HCT116 (cell line): ENCODE results near the gene GNG4. TPM values are rescaled to one million over a fixed set of nuclear protein-coding genes. Genes with fewer than 3 reads are reported as not detected.

Source experiments
- ATAC-seq: fragments of 200-7000 bp; cut with Tn5 transposase; 2 replicates; pipeline ENCODE4 v1.9.1; 2020; ENCODE audit warnings: mild to moderate bottlenecking, moderate library complexity
- BruUV-seq: library from RNA; stranded (reverse); fragments of 400-500 nt; replicated peaks from 2 replicates; lab custom pipeline; 2021; lab: Mats Ljungman, UMichigan
- CTCF ChIA-PET: fragments of 300-600 bp; sonication (Branson Sonifier 250); formaldehyde crosslinking; loops from one replicate; lab custom pipeline; 2021; ENCODE audit warnings: antibody characterized with exemption; lab: Charles Lee
- POLR2A ChIA-PET: fragments of 300-600, 350-600 bp; sonication (Branson Sonifier 250); formaldehyde crosslinking; loops from one replicate; lab custom pipeline; 2021; ENCODE audit warnings: antibody characterized with exemption; lab: Charles Lee
- RAD21 ChIA-PET, 2 experiments: fragments of 300-600 bp; sonication (Branson Sonifier 250); formaldehyde crosslinking; loops; one replicate each; lab custom pipeline; 2023; ENCODE audit warnings: low total read pairs in 2 of 2; ENCODE audit not compliant: uncharacterized antibody in 2 of 2, unreplicated experiment in 2 of 2, low non-redundant PET in 1 of 2; lab: Charles Lee
- DNase-seq: peaks from one replicate; pipeline ENCODE4 v3.0.0-alpha.2; 2010; ENCODE audit warnings: low read depth, low spot score
- H2AFZ ChIP-seq: fragments of 200-600 bp; shearing (Covaris generic), sonication (generic); 2 replicates; pipeline ENCODE4 v1.6.1; 2017; ENCODE audit warnings: low read depth, mixed run types, mixed read lengths, antibody characterized with exemption, low read length; ENCODE audit not compliant: poor library complexity, severe bottlenecking
- H3K27ac ChIP-seq: 2 replicates; pipeline ENCODE4 v1.5.1; 2012; ENCODE audit warnings: low read depth, low read length
- H3K27me3 ChIP-seq: fragments of 200-600 bp; sonication (generic); 2 replicates; pipeline ENCODE4 v1.6.1; 2016; ENCODE audit warnings: mixed run types, low read length, mixed read lengths; ENCODE audit not compliant: insufficient read depth
- H3K36me3 ChIP-seq, 2 experiments: fragments of 200-500 bp in 1 of 2; fragments of 200-600 bp in 1 of 2; sonication (Bioruptor generic) in 1 of 2; sonication (generic) in 1 of 2; 2 replicates each; pipeline versions ENCODE4 v1.5.1 to v1.6.1; 2014 to 2016; ENCODE audit warnings: low read length in 2 of 2, inconsistent platforms in 1 of 2, mixed read lengths in 1 of 2, mixed run types in 1 of 2; ENCODE audit not compliant: insufficient read depth in 2 of 2, control insufficient read depth in 1 of 2
- H3K4me1 ChIP-seq, 2 experiments: fragments of 200-600 bp in 1 of 2; sonication (generic) in 1 of 2; 2 replicates each; pipeline versions ENCODE4 v1.5.1 to v1.6.1; 2012 to 2017; ENCODE audit warnings: low read length in 2 of 2, inconsistent platforms in 1 of 2, mild to moderate bottlenecking in 1 of 2, mixed read lengths in 1 of 2, mixed run types in 1 of 2, moderate library complexity in 1 of 2; ENCODE audit not compliant: insufficient read depth in 2 of 2, control insufficient read depth in 1 of 2
- H3K4me2 ChIP-seq: fragments of 200-600 bp; sonication (generic); 2 replicates; pipeline ENCODE4 v1.6.1; 2017; ENCODE audit warnings: mixed run types, low read length, mixed read lengths
- H3K4me3 ChIP-seq, 2 experiments: fragments of 200-600 bp in 1 of 2; sonication (generic) in 1 of 2; replicated peaks in 1 of 2; 2 replicates each; pipeline ENCODE4 v1.5.1; 2011 to 2016; ENCODE audit warnings: low read length in 2 of 2, control low read depth in 1 of 2, low read depth in 1 of 2, mild to moderate bottlenecking in 1 of 2, mixed read lengths in 1 of 2, mixed run types in 1 of 2
- H3K79me2 ChIP-seq: fragments of 200-600 bp; sonication (generic); 2 replicates; pipeline ENCODE4 v1.6.1; 2017; ENCODE audit warnings: mild to moderate bottlenecking, mixed run types, low read length, moderate library complexity, mixed read lengths; ENCODE audit not compliant: insufficient read depth
- H3K9ac ChIP-seq: fragments of 200-600 bp; sonication (generic); 2 replicates; pipeline ENCODE4 v1.6.1; 2016; ENCODE audit warnings: low read length, mixed read lengths
- H3K9me2 ChIP-seq: fragments of 200-600 bp; sonication (generic), shearing (Covaris generic); 2 replicates; pipeline ENCODE4 v1.6.1; 2017; ENCODE audit warnings: mixed run types, mild to moderate bottlenecking, moderate library complexity; ENCODE audit not compliant: insufficient read depth
- H3K9me3 ChIP-seq, 2 experiments: fragments of 200-500 bp in 1 of 2; fragments of 200-600 bp in 1 of 2; sonication (Bioruptor generic) in 1 of 2; sonication (generic) in 1 of 2; 2 replicates each; pipeline ENCODE4 v1.6.1; 2014 to 2017; ENCODE audit warnings: low read length in 2 of 2, mixed read lengths in 2 of 2, inconsistent platforms in 1 of 2, low read depth in 1 of 2, mild to moderate bottlenecking in 1 of 2, mixed run types in 1 of 2, moderate library complexity in 1 of 2; ENCODE audit not compliant: control insufficient read depth in 1 of 2, insufficient read depth in 1 of 2
- H4K20me1 ChIP-seq: fragments of 200-600 bp; sonication (generic), shearing (Covaris generic); 2 replicates; pipeline ENCODE4 v1.6.1; 2017; ENCODE audit warnings: mixed run types, mild to moderate bottlenecking, moderate library complexity; ENCODE audit not compliant: insufficient read depth
- ATF3 ChIP-seq: IDR thresholded peaks from 2 replicates; pipeline ENCODE4 v1.6.1; 2012
- CBX3 ChIP-seq: IDR thresholded peaks from 2 replicates; pipeline ENCODE4 v1.6.1; 2012; ENCODE audit warnings: low read depth
- CEBPB ChIP-seq: IDR thresholded peaks from 2 replicates; pipeline ENCODE4 v1.6.1; 2012; ENCODE audit warnings: low read depth
- CTCF ChIP-seq, 3 experiments: fragments of 200-600 bp in 1 of 3; sonication (generic) in 1 of 3; IDR thresholded peaks in 2 of 3; conservative IDR thresholded peaks in 1 of 3; 2 replicates each; pipeline ENCODE4 v1.5.1; 2012 to 2017; ENCODE audit warnings: low read depth in 2 of 3, low read length in 2 of 3, antibody characterized with exemption in 1 of 3, borderline replicate concordance in 1 of 3, control low read depth in 1 of 3, mild to moderate bottlenecking in 1 of 3, mixed read lengths in 1 of 3, mixed run types in 1 of 3, moderate library complexity in 1 of 3; ENCODE audit not compliant: insufficient read depth in 1 of 3
- EGR1 ChIP-seq: IDR thresholded peaks from 2 replicates; pipeline ENCODE4 v1.6.1; 2012; ENCODE audit warnings: low read depth
- ELF1 ChIP-seq: IDR thresholded peaks from 2 replicates; pipeline ENCODE4 v1.6.1; 2012; ENCODE audit warnings: low read depth, borderline replicate concordance
- EZH2 ChIP-seq: fragments of 200-600 bp; sonication (generic); IDR thresholded peaks from 2 replicates; pipeline ENCODE4 v1.6.1; 2017; ENCODE audit warnings: antibody characterized with exemption, mixed run types
- EZH2phosphoT487 ChIP-seq: fragments of 200-600 bp; IDR thresholded peaks from 2 replicates; pipeline ENCODE4 v1.6.1; 2018; ENCODE audit warnings: antibody characterized with exemption, borderline replicate concordance
- FOSL1 ChIP-seq: IDR thresholded peaks from 2 replicates; pipeline ENCODE4 v1.6.1; 2012; ENCODE audit warnings: low read depth
- JUND ChIP-seq: IDR thresholded peaks from 2 replicates; pipeline ENCODE4 v1.6.1; 2012
- MAX ChIP-seq: IDR thresholded peaks from 2 replicates; pipeline ENCODE4 v1.6.1; 2012
- POLR2A ChIP-seq: IDR thresholded peaks from 2 replicates; pipeline ENCODE4 v1.7.0; 2011; ENCODE audit warnings: borderline replicate concordance; ENCODE audit not compliant: insufficient read depth, insufficient read length; ENCODE audit errors: extremely low read depth
- POLR2AphosphoS5 ChIP-seq: IDR thresholded peaks from 2 replicates; pipeline ENCODE4 v1.6.1; 2011; ENCODE audit warnings: mild to moderate bottlenecking, low read depth, low read length, moderate library complexity
- RAD21 ChIP-seq: IDR thresholded peaks from 2 replicates; pipeline ENCODE4 v1.6.1; 2012; ENCODE audit warnings: low read depth, mild to moderate bottlenecking
- REST ChIP-seq: IDR thresholded peaks from 2 replicates; pipeline ENCODE4 v1.6.1; 2012; ENCODE audit warnings: low read depth
- SRF ChIP-seq: IDR thresholded peaks from 2 replicates; pipeline ENCODE4 v1.6.1; 2012; ENCODE audit warnings: low read depth
- YY1 ChIP-seq: IDR thresholded peaks from 2 replicates; pipeline ENCODE4 v1.6.1; 2011; ENCODE audit warnings: low read length, low read depth, moderate library complexity, mild to moderate bottlenecking; ENCODE audit not compliant: insufficient replicate concordance; ENCODE audit errors: extremely low read depth
- ZFX ChIP-seq: fragments of 450-650 bp; IDR thresholded peaks from 2 replicates; pipeline ENCODE4 v1.6.1; 2017
- ZNF274 ChIP-seq: fragments of 200-500 bp; sonication (Bioruptor generic); IDR thresholded peaks from 2 replicates; pipeline ENCODE4 v1.6.1; 2014; ENCODE audit warnings: mild to moderate bottlenecking, low read depth, low read length, inconsistent platforms
- intact Hi-C: fragments of 100-400 bp; cut with micrococcal nuclease; formaldehyde crosslinking; loops from 2 replicates; pipeline ENCODE4 v1.10.0; 2022
- total RNA-seq: library from RNA; stranded (reverse); gene quantifications from one replicate; pipeline ENCODE4 v1.2.1, GENCODE V29; 2021; ENCODE audit not compliant: unreplicated experiment

GNG4 gene
- total RNA-seq, 1 experiment from 2014 or later: 10.6 TPM

GRCh38 chr1:235599536-235599935, 50.0 kb downstream of the GNG4 start (continued):
- TF ChIP-seq ATF3: no peak
- no peak for TF ChIP-seq JUND
- no peak for TF ChIP-seq CEBPB
- TF ChIP-seq CBX3: no peak
- TF ChIP-seq SRF: no peak
- no peak for TF ChIP-seq EZH2
- no peak for TF ChIP-seq ZFX
- TF ChIP-seq POLR2A: no peak
- TF ChIP-seq, all 23 proteins: peak for 0

- Histone ChIP-seq H3K36me3 (no peaks in the 10 kb centered on the region), H3K27ac (no peak overlapping the region), H3K4me1 (peaks cover 0 to 5% of the 10 kb centered on the region in 2 experiments; a peak in 1 of 4 replicates), H3K9ac (no peak overlapping the region), H4K20me1 (no peaks in the 10 kb centered on the region), H3K4me2 (no peak overlapping the region), H3K79me2 (no peaks in the 10 kb centered on the region), H3K27me3 (no peaks in the 10 kb centered on the region), H3K4me3 (no peak overlapping the region), H2AFZ (no peak overlapping the region), H3K9me2 (no peaks in the 10 kb centered on the region), H3K9me3 (no peaks in the 10 kb centered on the region)
- RAD21 ChIA-PET: interaction anchor here in 1 of 2 experiments (0.9 kb wide), 1 partner anchor 373 kb away, joined by 3 read pairs; no protein-coding TSS in a partner anchor
- BruUV-seq: no TSS peak
- ATAC-seq (peak; percentile 85), DNase-seq (peak; percentile 52)
- peak; percentile 50; the same call in 1 of the 2 replicates for TF ChIP-seq JUND
- no peak for TF ChIP-seq ELF1
- no peak for TF ChIP-seq ZFX
- no peak for TF ChIP-seq EZH2phosphoT487
- no peak for TF ChIP-seq SRF
- TF ChIP-seq REST: no peak
- no peak for TF ChIP-seq MAX
- peak; percentile 52 to 66 (median 63); a peak in 5 of 6 replicates for TF ChIP-seq CTCF (IDR thresholded peaks at IDR 0.05 in 2 of 3, conservative IDR thresholded peaks at IDR 0.05 in 1 of 3; ENCODE audit: borderline replicate concordance in 1 of 3, insufficient read depth in 1 of 3, low read depth in 2 of 3, low read length in 2 of 3)
- TF ChIP-seq YY1: no peak
- no peak for TF ChIP-seq POLR2AphosphoS5
- no peak for TF ChIP-seq CEBPB
- TF ChIP-seq RAD21: peak; percentile 60
- TF ChIP-seq FOSL1: peak; percentile 48; the same call in 1 of the 2 replicates
- no peak for TF ChIP-seq EGR1
- TF ChIP-seq ZNF274: no peak
- TF ChIP-seq CBX3: no peak
- POLR2A ChIA-PET: no interaction called here
- intact Hi-C loops: loop anchor here (2.0 to 5.0 kb wide), 2 partner anchors 133 to 374 kb away; no protein-coding TSS in a partner anchor
- CTCF ChIA-PET: interaction anchor here (0.6 to 2.5 kb wide), 15 partner anchors 15 to 374 kb away, joined by 3 to 9 read pairs (median 3); partner anchors contain the start of gene B3GALNT2
Observed at GRCh38 chr1:235597867-235598553, 51.6 kb downstream of the GNG4 start.
